NCI-H524 (cell line): ENCODE data around the gene DMRTC2.
A peak's percentile ranks its signal among the peaks of the same experiment; 100 is the strongest.

Source experiments
- DNase-seq, 2 experiments: peaks; one replicate each; lab custom pipeline; 2025; lab: John Stamatoyannopoulos, UW

Gene DMRTC2

GRCh38 chr19:41847351-41848105 is 2.7 kb downstream of the DMRTC2 start:
- no peak for DNase-seq

GRCh38 chr19:41848666-41849065 is 3.8 kb downstream of the DMRTC2 start:
- no peak for DNase-seq

GRCh38 chr19:41849067-41849466 is 4.2 kb downstream of the DMRTC2 start:
- DNase-seq: no peak

GRCh38 chr19:41850381-41850780 is 5.5 kb downstream of the DMRTC2 start:
- DNase-seq: peak in 1 of 2 experiments; percentile 9

GRCh38 chr19:41851456-41851855 is 6.6 kb downstream of the DMRTC2 start:
- no peak for DNase-seq

- DNase-seq: no peak
Observed at GRCh38 chr19:41853344-41853743, 8.5 kb downstream of the DMRTC2 start.

GRCh38 chr19:41853768-41854167 is 8.9 kb downstream of the DMRTC2 start:
- no peak for DNase-seq

- no peak for DNase-seq
Observed at GRCh38 chr19:41859213-41859617, 14.4 kb downstream of the DMRTC2 start.

- peak; percentile 99 for DNase-seq
Observed at GRCh38 chr19:41859618-41860418, 15.0 kb downstream of the DMRTC2 start, which contains the start of gene RPS19. Gene RPS19 (plus strand): TSS chr19:41860255. CDS start chr19:41860775, 520 bp downstream.

GRCh38 chr19:41860419-41861115 is 15.7 kb downstream of the DMRTC2 start:
- no peak for DNase-seq

- no peak for DNase-seq
Observed at GRCh38 chr19:41861116-41861768, 16.4 kb downstream of the DMRTC2 start.

- DNase-seq: no peak
Observed at GRCh38 chr19:41861846-41862245, 17.0 kb downstream of the DMRTC2 start.

- DNase-seq: no peak
Observed at GRCh38 chr19:41862445-41862986, 17.7 kb downstream of the DMRTC2 start.

GRCh38 chr19:41863209-41863931 is 18.5 kb downstream of the DMRTC2 start:
- DNase-seq: no peak

GRCh38 chr19:41864374-41864773 is 19.5 kb downstream of the DMRTC2 start:
- DNase-seq: no peak

- DNase-seq: no peak
Observed at GRCh38 chr19:41866284-41866683, 21.4 kb downstream of the DMRTC2 start.

- no peak for DNase-seq
Observed at GRCh38 chr19:41868120-41868988, 23.5 kb downstream of the DMRTC2 start.

GRCh38 chr19:41868989-41869300 is 24.1 kb downstream of the DMRTC2 start:
- no peak for DNase-seq

- no peak for DNase-seq
Observed at GRCh38 chr19:41869374-41869955, 24.6 kb downstream of the DMRTC2 start.

- DNase-seq: no peak
Observed at GRCh38 chr19:41870401-41870873, 25.6 kb downstream of the DMRTC2 start.
